Activated CD8-positive, alpha-beta memory T cell treated with anti-CD3 and anti-CD28 coated beads for 36 hours (primary cell): ENCODE measurements around the gene CBX3. TPM values are rescaled to one million over a fixed set of nuclear protein-coding genes. Genes with fewer than 3 reads are reported as not detected.
"Not testable (repeated sequence)": the region's sequence is repeated elsewhere in the genome, so short reads cannot be mapped to it uniquely, and the experiment has no call there.

ENCODE experiments used
- CTCF ChIA-PET: fragments of 350-600 bp; sonication (Branson Sonifier 250); formaldehyde crosslinking; loops from one replicate; lab custom pipeline; 2021; ENCODE audit warnings: antibody characterized with exemption; lab: Charles Lee
- POLR2A ChIA-PET: fragments of 350-600 bp; sonication (Branson Sonifier 250); formaldehyde crosslinking; loops from one replicate; lab custom pipeline; 2021; ENCODE audit warnings: antibody characterized with exemption; lab: Charles Lee
- total RNA-seq, 2 experiments: library from RNA; stranded (reverse); gene quantifications; one replicate each; pipeline ENCODE4 v1.2.3, GENCODE V29; 2021

CBX3 gene
- 100 to 1,000 TPM; 329 to 331 TPM for total RNA-seq

GRCh38 chr7:26201247-26202018 is at the start of gene CBX3:
CBX3 (plus strand) TSS chr7:26201745; CDS start chr7:26202999, 1,254 bp downstream.
- POLR2A ChIA-PET = interaction anchor here (1.1 to 4.0 kb wide), 10 partner anchors 9 to 961 kb away, joined by 3 to 44 read pairs (median 6); partner anchors contain the start of genes NFE2L3 and SNX10
- CTCF ChIA-PET = interaction anchor here (1.0 to 1.2 kb wide), 4 partner anchors 10 to 93 kb away, joined by 3 to 4 read pairs (median 3); no protein-coding TSS in a partner anchor

- POLR2A ChIA-PET = interaction anchor here (0.6 to 2.8 kb wide), 17 partner anchors 14 to 290 kb away, joined by 3 to 17 read pairs (median 5); partner anchors contain the start of genes CBX3 and SNX10
- CTCF ChIA-PET = interaction anchor here (0.5 to 1.6 kb wide), 8 partner anchors 9 to 243 kb away, joined by 3 to 5 read pairs (median 4); no protein-coding TSS in a partner anchor
Measured at GRCh38 chr7:26151953-26152781, 49.4 kb upstream of the CBX3 start, which contains the start of gene NFE2L3. NFE2L3 (plus strand) TSS chr7:26152198; CDS start chr7:26152499, 301 bp downstream.

- ChIA-PET POLR2A (interaction anchor here (0.6 to 2.8 kb wide), 11 partner anchors 14 to 140 kb away, joined by 3 to 17 read pairs (median 6); partner anchors contain the start of gene CBX3), CTCF (interaction anchor here (1.6 kb wide), 2 partner anchors 8 to 46 kb away, joined by 4 to 5 read pairs; no protein-coding TSS in a partner anchor)
Measured at GRCh38 chr7:26152782-26153240, 48.7 kb upstream of the CBX3 start.

GRCh38 chr7:26153241-26153822 is 48.2 kb upstream of the CBX3 start:
- POLR2A ChIA-PET = interaction anchor here (1.0 to 1.6 kb wide), 2 partner anchors 35 to 36 kb away, joined by 4 to 12 read pairs; no protein-coding TSS in a partner anchor
- CTCF ChIA-PET = no interaction called here

- CTCF ChIA-PET = no interaction called here
- POLR2A ChIA-PET = interaction anchor here (0.6 to 1.3 kb wide), 5 partner anchors 34 to 1029 kb away, joined by 3 to 4 read pairs (median 3); partner anchors contain the start of gene CYCS
Measured at GRCh38 chr7:26153823-26154783, 47.4 kb upstream of the CBX3 start.

- CTCF ChIA-PET = interaction anchor here (0.7 to 1.8 kb wide), 4 partner anchors 11 to 263 kb away, joined by 3 to 9 read pairs (median 3); no protein-coding TSS in a partner anchor
Measured at GRCh38 chr7:26155531-26156375, 45.8 kb upstream of the CBX3 start.

GRCh38 chr7:26156451-26157420 is 44.8 kb upstream of the CBX3 start:
- ChIA-PET POLR2A (interaction anchor here (0.7 to 2.3 kb wide), 6 partner anchors 10 to 43 kb away, joined by 3 to 10 read pairs (median 9); no protein-coding TSS in a partner anchor), CTCF (interaction anchor here (0.7 to 1.8 kb wide), 4 partner anchors 10 to 38 kb away, joined by 3 to 9 read pairs (median 4); no protein-coding TSS in a partner anchor)

More at GRCh38 chr7:26155531-26156375, 45.8 kb upstream of the CBX3 start:
- POLR2A ChIA-PET = interaction anchor here (0.7 to 2.3 kb wide), 5 partner anchors 32 to 44 kb away, joined by 3 to 10 read pairs (median 9); no protein-coding TSS in a partner anchor

GRCh38 chr7:26157520-26158105 is 43.9 kb upstream of the CBX3 start:
- ChIA-PET CTCF (interaction anchor here (0.8 to 1.2 kb wide), 3 partner anchors 9 to 95 kb away, joined by 3 to 4 read pairs (median 3); no protein-coding TSS in a partner anchor), POLR2A (interaction anchor here (0.8 to 2.3 kb wide), 4 partner anchors 9 to 42 kb away, joined by 3 to 9 read pairs (median 3); no protein-coding TSS in a partner anchor)

GRCh38 chr7:26159243-26159642 is 42.3 kb upstream of the CBX3 start:
- ChIA-PET POLR2A (interaction anchor here (1.3 kb wide), 1 partner anchor 40 kb away, joined by 3 read pairs; no protein-coding TSS in a partner anchor), CTCF (interaction anchor here (1.2 kb wide), 1 partner anchor 97 kb away, joined by 3 read pairs; no protein-coding TSS in a partner anchor)

- POLR2A ChIA-PET = interaction anchor here (0.5 to 0.7 kb wide), 4 partner anchors 34 to 184 kb away, joined by 3 to 11 read pairs (median 4); no protein-coding TSS in a partner anchor
- CTCF ChIA-PET = interaction anchor here (0.8 to 1.3 kb wide), 2 partner anchors 9 to 21 kb away, joined by 4 read pairs; partner anchors contain the start of gene NFE2L3
Measured at GRCh38 chr7:26160896-26161295, 40.6 kb upstream of the CBX3 start.

GRCh38 chr7:26162431-26162830 is 39.1 kb upstream of the CBX3 start:
- ChIA-PET CTCF (no interaction called here), POLR2A (interaction anchor here (0.7 kb wide), 1 partner anchor 42 kb away, joined by 5 read pairs; no protein-coding TSS in a partner anchor)

GRCh38 chr7:26163804-26164203 is 37.7 kb upstream of the CBX3 start:
- CTCF ChIA-PET, POLR2A ChIA-PET: not testable (repeated sequence)

- POLR2A ChIA-PET = interaction anchor here (0.6 to 1.3 kb wide), 6 partner anchors 9 to 226 kb away, joined by 3 to 7 read pairs (median 4); partner anchors contain the start of gene CBX3
- CTCF ChIA-PET = interaction anchor here (0.9 to 2.4 kb wide), 4 partner anchors 8 to 75 kb away, joined by 3 to 9 read pairs (median 4); partner anchors contain the start of gene NFE2L3
Measured at GRCh38 chr7:26165950-26166683, 35.4 kb upstream of the CBX3 start.
